Activated CD4-positive, alpha-beta T cell treated with anti-CD3 and anti-CD28 coated beads, Interleukin-2, amount 50 U/mL, for 48 hours (primary cell): ENCODE measurements around the gene RAB3A.

Experiments used
- DNase-seq, 2 experiments: peaks; one replicate each; pipeline ENCODE4 v3.0.0-alpha.2; 2020

Gene RAB3A

GRCh38 chr19:18147396-18147795 is 56.4 kb downstream of the RAB3A start:
- no peak for DNase-seq
